Endothelial cell of umbilical vein (primary cell): ENCODE results near the gene SPTBN5. TPM values are rescaled to one million over a fixed set of nuclear protein-coding genes. Genes with fewer than 3 reads are reported as not detected.

Source experiments
- BruUV-seq: library from RNA; stranded (reverse); fragments of 400-500 nt; replicated peaks from 2 replicates; lab custom pipeline; 2021; lab: Mats Ljungman, UMichigan
- CTCF ChIA-PET: fragments of 300-600, 350-600 bp; sonication (Branson Sonifier 250); formaldehyde crosslinking; loops from one replicate; lab custom pipeline; 2021; ENCODE audit warnings: antibody characterized with exemption, inconsistent platforms; lab: Charles Lee
- POLR2A ChIA-PET: fragments of 300-600, 350-600 bp; sonication (Branson Sonifier 250); formaldehyde crosslinking; loops from one replicate; lab custom pipeline; 2021; ENCODE audit warnings: antibody characterized with exemption, inconsistent platforms; lab: Charles Lee
- DNase-seq: peaks from one replicate; pipeline ENCODE4 v3.0.0-alpha.2; 2011; ENCODE audit warnings: low read depth, low spot score
- FAIRE-seq: peaks from 2 replicates; lab custom pipeline; 2011; peaks lifted over from hg19 to GRCh38; lab: Jason Lieb, UNC
- H2AFZ ChIP-seq: 2 replicates; pipeline ENCODE4 v1.6.0; 2012; ENCODE audit warnings: low read depth, low read length, control low read depth, inconsistent platforms
- H3K27ac ChIP-seq: 2 replicates; pipeline ENCODE4 v1.5.1; 2011; ENCODE audit warnings: low read depth, mild to moderate bottlenecking, control low read depth, low read length, moderate library complexity; ENCODE audit not compliant: insufficient read depth
- H3K27me3 ChIP-seq, 2 experiments: 2 replicates each; pipeline versions ENCODE4 v1.6.0 to v1.6.1; 2011; ENCODE audit warnings: low read length in 2 of 2, mixed read lengths in 1 of 2; ENCODE audit not compliant: control insufficient read depth in 2 of 2, insufficient read depth in 2 of 2
- H3K36me3 ChIP-seq, 2 experiments: 2 replicates in 1 of 2; 3 replicates in 1 of 2; pipeline ENCODE4 v1.5.1; 2011; ENCODE audit warnings: low read length in 2 of 2, mild to moderate bottlenecking in 1 of 2, moderate library complexity in 1 of 2; ENCODE audit not compliant: control insufficient read depth in 2 of 2, insufficient read depth in 2 of 2; ENCODE audit errors: extremely low read depth in 1 of 2
- H3K4me1 ChIP-seq: 3 replicates; pipeline ENCODE4 v1.5.1; 2011; ENCODE audit warnings: mild to moderate bottlenecking, low read length; ENCODE audit not compliant: control insufficient read depth, insufficient read depth; ENCODE audit errors: extremely low read depth
- H3K4me2 ChIP-seq: 2 replicates; pipeline ENCODE4 v1.6.1; 2011; ENCODE audit warnings: low read length, control low read depth, mixed read lengths; ENCODE audit not compliant: insufficient read depth
- H3K4me3 ChIP-seq, 3 experiments: fragments of 200-600 bp in 1 of 3; sonication (generic), shearing (Covaris generic) in 1 of 3; replicated peaks in 1 of 3; 2 replicates each; pipeline ENCODE4 v1.5.1; 2011 to 2016; ENCODE audit warnings: control low read depth in 3 of 3, low read length in 3 of 3, mild to moderate bottlenecking in 2 of 3, inconsistent platforms in 1 of 3, low read depth in 1 of 3, moderate library complexity in 1 of 3; ENCODE audit not compliant: insufficient read depth in 1 of 3
- H3K79me2 ChIP-seq: 2 replicates; pipeline ENCODE4 v1.6.0; 2012; ENCODE audit warnings: low read length, inconsistent platforms; ENCODE audit not compliant: control insufficient read depth, insufficient read depth
- H3K9ac ChIP-seq: replicated peaks from 2 replicates; pipeline ENCODE3; 2011; ENCODE audit warnings: low read length, control low read depth; ENCODE audit not compliant: insufficient read depth; ENCODE audit errors: extremely low read depth
- H3K9me1 ChIP-seq: replicated peaks from 3 replicates; pipeline ENCODE4 v1.6.0; 2011; ENCODE audit warnings: mild to moderate bottlenecking, low read length; ENCODE audit not compliant: control insufficient read depth, insufficient read depth; ENCODE audit errors: extremely low read depth
- H3K9me3 ChIP-seq: replicated peaks from 2 replicates; pipeline ENCODE4 v1.5.1; 2012; ENCODE audit warnings: low read length, inconsistent platforms; ENCODE audit not compliant: control insufficient read depth, insufficient read depth
- H4K20me1 ChIP-seq: replicated peaks from 2 replicates; pipeline ENCODE3; 2011; ENCODE audit warnings: mild to moderate bottlenecking, low read length; ENCODE audit not compliant: control insufficient read depth, insufficient read depth; ENCODE audit errors: extremely low read depth
- EZH2 ChIP-seq: IDR thresholded peaks from 2 replicates; pipeline ENCODE4 v1.6.1; 2012; ENCODE audit warnings: borderline replicate concordance, low read depth, mild to moderate bottlenecking, moderate library complexity, low read length, inconsistent platforms; ENCODE audit not compliant: severe bottlenecking
- FOS ChIP-seq: IDR thresholded peaks from 2 replicates; pipeline ENCODE4 v1.6.1; 2011; ENCODE audit warnings: mild to moderate bottlenecking, low read length, moderate library complexity, borderline replicate concordance; ENCODE audit not compliant: insufficient read depth
- GATA2 ChIP-seq: IDR thresholded peaks from 2 replicates; pipeline ENCODE4 v1.7.0; 2011; ENCODE audit warnings: low read depth, mild to moderate bottlenecking, moderate library complexity, mixed read lengths, low read length; ENCODE audit not compliant: insufficient read length, insufficient read depth
- JUN ChIP-seq: IDR thresholded peaks from 2 replicates; pipeline ENCODE4 v1.6.1; 2011; ENCODE audit warnings: borderline replicate concordance, low read depth; ENCODE audit not compliant: insufficient read length, insufficient read depth
- MAX ChIP-seq: IDR thresholded peaks from 2 replicates; pipeline ENCODE4 v1.6.1; 2011; ENCODE audit not compliant: insufficient read depth, insufficient read length
- MYC ChIP-seq: IDR thresholded peaks from one replicate; pipeline ENCODE4 v1.6.1; 2011; ENCODE audit warnings: mild to moderate bottlenecking, low read depth, low read length
- POLR2A ChIP-seq: IDR thresholded peaks from 2 replicates; pipeline ENCODE4 v1.6.1; 2012; ENCODE audit warnings: low read depth, mild to moderate bottlenecking, control low read depth, low read length
- POLR2AphosphoS5 ChIP-seq: IDR thresholded peaks from 2 replicates; pipeline ENCODE4 v1.6.1; 2012; ENCODE audit warnings: low read depth, mild to moderate bottlenecking, control low read depth, low read length, moderate library complexity; ENCODE audit not compliant: insufficient read depth
- dilution Hi-C: fragments of 300-500 bp; cut with MboI; formaldehyde crosslinking; loops from one replicate; pipeline ENCODE4 v1.15.0; 2019; ENCODE audit warnings: low sequenced_read_pairs; ENCODE audit not compliant: extremely low pct_ligation_motif_present
- intact Hi-C: fragments of 100-400 bp; cut with micrococcal nuclease; formaldehyde crosslinking; loops from one replicate; pipeline ENCODE4 v1.10.0; 2022
- polyA plus RNA-seq, 4 experiments: library from polyadenylated mRNA; depleted of rRNA in 3 of 4; stranded (reverse) in 3 of 4; unstranded in 1 of 4; fragments of >200 nt; gene quantifications; 2 replicates each; pipeline versions ENCODE4 v1.2.1 to v1.2.3, GENCODE V29; 2011 to 2012; ENCODE audit warnings: missing spikeins in 1 of 4
- total RNA-seq: library from RNA; stranded (reverse); gene quantifications from 2 replicates; pipeline ENCODE4 v1.2.3, GENCODE V29; 2021
- TF ChIP-seq, protein P1 (sequence below), 2 donors: IDR thresholded peaks; 1 replicate in 1 of 2; 2 replicates in 1 of 2; pipeline ENCODE4 v1.5.1; 2011; ENCODE audit warnings: low read length in 2 of 2, mild to moderate bottlenecking in 2 of 2, moderate library complexity in 2 of 2, control low read depth in 1 of 2, inconsistent platforms in 1 of 2, low read depth in 1 of 2; ENCODE audit not compliant: insufficient read depth in 1 of 2; ENCODE audit errors: extremely low read depth in 1 of 2

The SPTBN5 gene
- total and polyA plus RNA-seq, 2 donors (not counting 3 experiments of a cell fraction or from before 2014, with no cell fraction given): 12.0 to 19.0 TPM

GRCh38 chr15:41851755-41852370, 42.0 kb downstream of the SPTBN5 start:
- DNase-seq: no peak
- dilution Hi-C loops: no loop called here
- Histone ChIP-seq H3K4me1 (no peaks in the 10 kb centered on the region), H3K27ac (no peak overlapping the region), H3K4me2 (no peak overlapping the region), H4K20me1 (no peaks in the 10 kb centered on the region), H3K79me2 (no peaks in the 10 kb centered on the region), H3K4me3 (no peak overlapping the region), H2AFZ (no peak overlapping the region), H3K9ac (no peak overlapping the region), H3K9me3 (no peaks in the 10 kb centered on the region), H3K27me3 (no peaks in the 10 kb centered on the region), H3K9me1 (no peaks in the 10 kb centered on the region), H3K36me3 (peaks cover 8 to 48% of the 10 kb centered on the region in 2 experiments)
- ChIA-PET CTCF (interaction anchor here (3.2 kb wide), 1 partner anchor 12 kb away, joined by 12 read pairs; no protein-coding TSS in a partner anchor), POLR2A (no interaction called here)
- TF ChIP-seq POLR2AphosphoS5 (no peak), FOS (no peak), POLR2A (no peak), MYC (no peak), MAX (no peak), GATA2 (no peak), EZH2 (no peak), JUN (no peak)
- TF ChIP-seq, protein P1, sequence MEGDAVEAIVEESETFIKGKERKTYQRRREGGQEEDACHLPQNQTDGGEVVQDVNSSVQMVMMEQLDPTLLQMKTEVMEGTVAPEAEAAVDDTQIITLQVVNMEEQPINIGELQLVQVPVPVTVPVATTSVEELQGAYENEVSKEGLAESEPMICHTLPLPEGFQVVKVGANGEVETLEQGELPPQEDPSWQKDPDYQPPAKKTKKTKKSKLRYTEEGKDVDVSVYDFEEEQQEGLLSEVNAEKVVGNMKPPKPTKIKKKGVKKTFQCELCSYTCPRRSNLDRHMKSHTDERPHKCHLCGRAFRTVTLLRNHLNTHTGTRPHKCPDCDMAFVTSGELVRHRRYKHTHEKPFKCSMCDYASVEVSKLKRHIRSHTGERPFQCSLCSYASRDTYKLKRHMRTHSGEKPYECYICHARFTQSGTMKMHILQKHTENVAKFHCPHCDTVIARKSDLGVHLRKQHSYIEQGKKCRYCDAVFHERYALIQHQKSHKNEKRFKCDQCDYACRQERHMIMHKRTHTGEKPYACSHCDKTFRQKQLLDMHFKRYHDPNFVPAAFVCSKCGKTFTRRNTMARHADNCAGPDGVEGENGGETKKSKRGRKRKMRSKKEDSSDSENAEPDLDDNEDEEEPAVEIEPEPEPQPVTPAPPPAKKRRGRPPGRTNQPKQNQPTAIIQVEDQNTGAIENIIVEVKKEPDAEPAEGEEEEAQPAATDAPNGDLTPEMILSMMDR (IDR thresholded peaks at IDR 0.05; ENCODE audit: extremely low read depth in 1 of 2, insufficient read depth in 1 of 2, low read depth in 1 of 2, low read length in 2 of 2): no peak
- BruUV-seq: no TSS peak
- no peak for FAIRE-seq
- intact Hi-C loops: no loop called here
